GM12873 (cell line): Measurements from ENCODE around the gene CSF1R.

Source experiments
- CTCF ChIP-seq: IDR thresholded peaks from 2 replicates; pipeline ENCODE4 v1.5.1; 2012; ENCODE audit warnings: low read depth, mild to moderate bottlenecking, moderate library complexity, low read length, control low read depth; ENCODE audit not compliant: insufficient read depth; ENCODE audit errors: missing control alignments

CSF1R gene

GRCh38 chr5:150063638-150064037 lies 22.7 kb downstream of the CSF1R start:
- TF ChIP-seq CTCF, result no peak

GRCh38 chr5:150062216-150062922 lies 24.0 kb downstream of the CSF1R start:
- TF ChIP-seq CTCF, result no peak

DNA sequence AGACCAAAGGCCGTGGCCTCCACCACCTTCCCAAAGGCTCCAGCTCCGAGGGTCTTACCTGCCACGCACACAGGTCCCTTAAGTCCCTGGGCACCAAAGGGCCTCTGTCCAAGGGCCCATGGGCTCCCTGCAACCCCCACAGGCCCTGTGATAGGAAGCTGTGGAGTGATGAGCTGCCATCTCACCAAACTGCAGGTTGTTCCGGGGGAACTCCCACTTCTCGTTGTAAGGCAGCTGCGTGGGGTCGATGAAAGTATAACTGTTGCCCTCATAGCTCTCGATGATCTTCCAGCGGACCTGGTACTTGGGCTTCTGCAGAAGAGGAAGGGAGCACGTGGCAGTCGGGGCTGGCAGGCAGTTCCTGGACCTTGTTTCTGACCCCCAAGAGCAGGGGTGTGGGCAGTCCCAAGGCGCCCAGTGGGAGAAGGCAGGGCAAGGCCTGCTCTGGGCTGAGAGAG lies 24.8 kb downstream of the CSF1R start:
- no peak for TF ChIP-seq CTCF

DNA sequence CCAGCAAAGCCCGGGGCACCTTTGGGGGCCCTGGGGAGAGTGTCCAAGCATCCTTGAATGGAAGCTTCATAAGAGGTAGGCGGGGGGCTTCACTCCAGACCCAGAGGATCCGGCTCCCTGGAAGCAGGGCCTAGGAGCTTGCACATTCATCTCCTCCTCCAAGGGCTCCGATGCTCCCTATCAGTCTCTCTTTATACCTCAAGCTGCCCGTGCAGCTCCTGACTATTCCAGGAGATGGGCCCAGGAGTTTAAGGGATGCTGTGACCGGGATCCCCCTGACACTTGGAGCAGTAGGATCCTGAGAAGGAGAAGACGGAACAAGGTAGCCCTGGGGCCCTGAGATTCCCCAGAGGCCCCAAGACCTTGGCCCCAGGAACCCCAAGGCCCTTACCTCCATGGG lies 25.9 kb downstream of the CSF1R start:
- TF ChIP-seq CTCF, result no peak

DNA sequence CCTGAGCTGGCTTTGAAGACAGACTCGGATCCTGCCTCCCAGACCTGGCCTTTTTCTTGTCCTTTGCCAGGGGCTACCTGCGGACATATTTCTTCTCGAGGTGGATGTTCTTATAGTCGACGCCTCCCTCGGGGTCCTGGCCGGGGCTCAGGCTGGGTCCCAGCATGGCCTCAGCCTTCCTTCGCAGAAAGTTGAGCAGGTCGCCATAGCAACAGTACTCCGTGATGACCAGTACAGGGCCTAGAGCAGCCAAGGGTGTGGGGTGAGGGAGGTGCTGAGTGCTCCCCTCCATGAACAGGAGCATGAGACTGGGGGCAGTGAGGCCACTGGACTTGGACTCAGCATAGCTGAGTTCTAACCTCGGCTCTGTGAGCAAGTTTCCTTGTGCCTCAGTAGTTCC lies 26.7 kb downstream of the CSF1R start:
- no peak for TF ChIP-seq CTCF

- no peak for TF ChIP-seq CTCF
Measured at GRCh38 chr5:150058480-150059126, 27.8 kb downstream of the CSF1R start.

DNA sequence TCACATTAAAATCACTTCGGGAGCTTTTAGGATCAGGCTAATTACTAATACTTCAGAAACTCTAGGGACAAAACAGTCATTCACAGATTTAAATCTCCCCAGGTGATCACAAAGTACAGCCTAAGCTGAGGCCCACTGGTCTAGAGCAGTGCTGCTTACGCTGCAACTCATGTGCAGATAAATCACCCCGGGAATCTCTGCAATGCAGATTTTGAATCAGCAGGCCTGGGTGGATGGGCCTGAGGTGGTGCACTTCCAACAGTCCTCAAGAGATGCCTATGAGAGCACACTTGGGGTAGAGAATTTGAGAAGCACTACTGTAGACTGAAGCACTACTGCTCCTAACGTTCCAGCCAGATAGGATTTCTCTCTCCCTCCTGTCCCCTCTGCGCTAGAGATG lies 28.4 kb downstream of the CSF1R start:
- no peak for TF ChIP-seq CTCF
